H9 (cell line): ENCODE data around the gene SLC19A1. TPM values are rescaled to one million over a fixed set of nuclear protein-coding genes. Genes with fewer than 3 reads are reported as not detected.

ENCODE experiments used
- DNase-seq: peaks from one replicate; pipeline ENCODE4 v3.0.0-alpha.2; 2017
- H2AFZ ChIP-seq: one replicate; pipeline ENCODE4 v1.6.1; 2013; ENCODE audit warnings: mild to moderate bottlenecking, low read length, control low read depth, moderate library complexity
- H2AK5ac ChIP-seq: 2 replicates; pipeline ENCODE4 v1.6.1; 2013; ENCODE audit warnings: low read length, control low read depth, mixed read lengths; ENCODE audit not compliant: insufficient read length
- H2BK120ac ChIP-seq: one replicate; pipeline ENCODE4 v1.6.1; 2013; ENCODE audit warnings: low read depth, mild to moderate bottlenecking, low read length, control low read depth, inconsistent platforms; ENCODE audit not compliant: poor library complexity, severe bottlenecking
- H2BK12ac ChIP-seq: 2 replicates; pipeline ENCODE4 v1.6.1; 2013; ENCODE audit warnings: low read length, control low read depth, mixed read lengths, low read depth; ENCODE audit not compliant: insufficient read length
- H2BK15ac ChIP-seq: 2 replicates; pipeline ENCODE4 v1.6.1; 2013; ENCODE audit warnings: low read depth, low read length, control low read depth
- H2BK20ac ChIP-seq: one replicate; pipeline ENCODE4 v1.6.1; 2013; ENCODE audit warnings: low read depth, mild to moderate bottlenecking, low read length, control low read depth, inconsistent platforms; ENCODE audit not compliant: poor library complexity, severe bottlenecking
- H2BK5ac ChIP-seq: 2 replicates; pipeline ENCODE4 v1.6.1; 2013; ENCODE audit warnings: low read length, control low read depth, mixed read lengths; ENCODE audit not compliant: insufficient read length
- H3K14ac ChIP-seq: 2 replicates; pipeline ENCODE4 v1.6.1; 2013; ENCODE audit warnings: low read length, control low read depth; ENCODE audit not compliant: insufficient read depth
- H3K18ac ChIP-seq: 2 replicates; pipeline ENCODE4 v1.6.1; 2013; ENCODE audit warnings: low read depth, mild to moderate bottlenecking, mixed read lengths, low read length, control low read depth; ENCODE audit not compliant: insufficient read length
- H3K23ac ChIP-seq: 2 replicates; pipeline ENCODE4 v1.6.1; 2013; ENCODE audit warnings: low read length, control low read depth, mixed read lengths, low read depth; ENCODE audit not compliant: insufficient read length
- H3K23me2 ChIP-seq: 2 replicates; pipeline ENCODE4 v1.6.1; 2013; ENCODE audit warnings: low read depth, mild to moderate bottlenecking, mixed read lengths, low read length, control low read depth; ENCODE audit not compliant: insufficient read length, poor library complexity, severe bottlenecking
- H3K27ac ChIP-seq: 2 replicates; pipeline ENCODE4 v1.5.1; 2013; ENCODE audit warnings: low read length, control low read depth, mixed read lengths, low read depth; ENCODE audit not compliant: insufficient read length
- H3K27me3 ChIP-seq: 2 replicates; pipeline ENCODE4 v1.6.1; 2013; ENCODE audit warnings: low read length, control low read depth, inconsistent platforms; ENCODE audit not compliant: insufficient read depth
- H3K4ac ChIP-seq: 2 replicates; pipeline ENCODE4 v1.6.1; 2013; ENCODE audit warnings: low read depth, mild to moderate bottlenecking, control low read depth, inconsistent platforms, low read length, moderate library complexity
- H3K4me1 ChIP-seq: 2 replicates; pipeline ENCODE4 v1.6.1; 2013; ENCODE audit warnings: low read length, control low read depth, inconsistent platforms; ENCODE audit not compliant: insufficient read depth
- H3K4me2 ChIP-seq: 2 replicates; pipeline ENCODE4 v1.6.1; 2013; ENCODE audit warnings: low read length, control low read depth, mixed read lengths; ENCODE audit not compliant: insufficient read length, insufficient read depth
- H3K56ac ChIP-seq: 2 replicates; pipeline ENCODE4 v1.6.1; 2013; ENCODE audit warnings: low read depth, mild to moderate bottlenecking, mixed read lengths, low read length, control low read depth; ENCODE audit not compliant: insufficient read length
- H3K79me1 ChIP-seq: 2 replicates; pipeline ENCODE4 v1.6.1; 2013; ENCODE audit warnings: low read depth, mild to moderate bottlenecking, moderate library complexity, low read length, control low read depth, inconsistent platforms; ENCODE audit not compliant: insufficient read depth, poor library complexity, severe bottlenecking
- H3K79me2 ChIP-seq: 2 replicates; pipeline ENCODE4 v1.6.1; 2013; ENCODE audit warnings: low read length, control low read depth, inconsistent platforms; ENCODE audit not compliant: insufficient read depth
- H3K9ac ChIP-seq: 2 replicates; pipeline ENCODE4 v1.6.1; 2013; ENCODE audit warnings: low read length, control low read depth, mixed read lengths; ENCODE audit not compliant: insufficient read length; ENCODE audit errors: extremely low read depth
- H3K9me3 ChIP-seq: one replicate; pipeline ENCODE4 v1.6.1; 2013; ENCODE audit warnings: low read depth, low read length, inconsistent platforms; ENCODE audit not compliant: control insufficient read depth
- H3T11ph ChIP-seq: one replicate; pipeline ENCODE4 v1.6.1; 2013; ENCODE audit warnings: mild to moderate bottlenecking, low read length, control low read depth, inconsistent platforms
- H4K20me1 ChIP-seq: one replicate; pipeline ENCODE4 v1.6.1; 2013; ENCODE audit not compliant: control insufficient read depth, insufficient read length, insufficient read depth
- H4K5ac ChIP-seq: 2 replicates; pipeline ENCODE4 v1.6.1; 2013; ENCODE audit warnings: low read depth, mild to moderate bottlenecking, mixed read lengths, low read length, control low read depth; ENCODE audit not compliant: insufficient read length
- H4K8ac ChIP-seq: replicated peaks from 2 replicates; pipeline ENCODE4 v1.6.1; 2013; ENCODE audit warnings: low read length, control low read depth, mixed read lengths, low read depth; ENCODE audit not compliant: insufficient read length
- H4K91ac ChIP-seq: 2 replicates; pipeline ENCODE4 v1.6.1; 2013; ENCODE audit warnings: low read depth, mild to moderate bottlenecking, moderate library complexity, mixed read lengths, low read length, control low read depth; ENCODE audit not compliant: insufficient read length
- H3K27ac Mint-ChIP-seq, 3 experiments: 2 replicates in 2 of 3; 3 replicates in 1 of 3; pipeline ENCODE4 v1.8.0; 2020 to 2021; ENCODE audit warnings: mixed read lengths in 3 of 3, mild to moderate bottlenecking in 1 of 3, moderate library complexity in 1 of 3
- H3K27me3 Mint-ChIP-seq: 2 replicates; pipeline ENCODE4 v1.8.0; 2021; ENCODE audit warnings: low read depth, mild to moderate bottlenecking, moderate library complexity, mixed read lengths
- H3K36me3 Mint-ChIP-seq, 3 experiments: 2 replicates in 2 of 3; 3 replicates in 1 of 3; pipeline ENCODE4 v1.8.0; 2020 to 2021; ENCODE audit warnings: low read depth in 3 of 3, mixed read lengths in 3 of 3; ENCODE audit not compliant: insufficient read depth in 1 of 3
- H3K4me1 Mint-ChIP-seq, 2 experiments: 2 replicates each; pipeline ENCODE4 v1.8.0; 2020; ENCODE audit warnings: mixed read lengths in 2 of 2
- H3K4me3 Mint-ChIP-seq, 2 experiments: 2 replicates in 1 of 2; 3 replicates in 1 of 2; pipeline ENCODE4 v1.8.0; 2020 to 2021; ENCODE audit warnings: mild to moderate bottlenecking in 2 of 2, mixed read lengths in 2 of 2, moderate library complexity in 1 of 2
- H3K9me3 Mint-ChIP-seq, 2 experiments: 2 replicates in 1 of 2; 3 replicates in 1 of 2; pipeline ENCODE4 v1.8.0; 2020; ENCODE audit warnings: mild to moderate bottlenecking in 2 of 2, mixed read lengths in 2 of 2, moderate library complexity in 1 of 2
- WGBS: extraction: QIAGEN DNeasy Blood & Tissue Kit; methylation state at CpG from one replicate; pipeline ENCODE4 v1.1.7; 2013; ENCODE audit warnings: missing lambda C conversion rate, low lambda C conversion rate, mixed read lengths; ENCODE audit not compliant: insufficient read length; ENCODE audit errors: extremely low coverage; 5-methylcytosine and 5-hydroxymethylcytosine counted together
- total RNA-seq: library from RNA; stranded (reverse); gene quantifications from 2 replicates; pipeline ENCODE4 v1.2.1, GENCODE V29; 2021
- TF ChIP-seq, protein P1 (sequence below): fragments of 200-600 bp; sonication (generic); conservative IDR thresholded peaks from 3 replicates; pipeline ENCODE4 v1.8.0; 2021; ENCODE audit warnings: antibody characterized with exemption, mild to moderate bottlenecking

SLC19A1 gene
- total RNA-seq, 1 experiment from 2014 or later: 32.4 TPM

DNA sequence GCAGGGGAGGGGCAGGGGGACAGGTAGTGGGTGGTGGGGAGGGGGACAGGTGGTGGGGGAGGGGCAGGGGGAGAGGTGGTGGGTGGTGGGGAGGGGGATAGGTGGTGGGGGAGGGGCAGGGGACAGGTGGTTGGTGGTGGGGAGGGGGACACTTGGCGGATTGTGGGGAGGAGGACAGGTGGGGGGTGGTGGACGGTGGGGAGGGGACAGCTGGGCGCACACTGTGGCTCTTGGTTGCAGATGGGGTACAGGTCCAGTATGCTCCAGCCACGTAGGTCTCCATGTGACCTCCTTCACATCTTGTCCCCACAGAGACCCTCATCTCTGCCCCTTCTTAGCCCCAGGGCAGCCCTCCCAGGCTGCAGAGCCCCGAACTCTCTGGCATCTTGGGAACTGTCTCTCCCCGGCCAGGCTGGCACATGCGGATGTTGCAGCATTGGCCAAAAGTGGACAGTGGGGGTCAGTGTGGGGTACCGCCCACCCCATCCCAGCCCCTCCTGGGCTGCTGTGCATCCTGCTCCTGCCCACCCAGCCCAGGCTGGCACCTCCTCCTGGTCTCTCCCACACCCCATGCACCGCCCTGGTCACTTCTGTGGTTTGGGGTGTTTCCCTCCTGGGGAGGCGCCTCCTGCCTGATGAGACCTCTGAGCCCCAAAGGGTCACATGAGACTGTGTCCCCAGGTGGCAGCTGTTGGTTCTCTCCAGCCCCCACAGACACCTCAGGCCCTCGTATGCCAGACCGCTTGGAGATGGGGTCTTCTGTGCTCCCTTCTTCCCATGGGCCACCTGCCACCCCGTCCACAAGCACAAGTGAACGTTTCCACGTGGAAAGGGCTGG lies 7.6 kb upstream of the SLC19A1 start:
- no peaks in the 10 kb centered on the region for H3K23me2 ChIP-seq
- H3K36me3 Mint-ChIP-seq: peaks cover 0 to 7% (median 1%) of the 10 kb centered on the region in 3 experiments; a peak in 2 of 7 replicates
- no peaks in the 10 kb centered on the region for H3K9me3 ChIP-seq
- peaks cover 2% of the 10 kb centered on the region; the same call in 1 of the 2 replicates for H3K4me1 ChIP-seq
- no peak overlapping the region for H2BK5ac ChIP-seq
- H3K27me3 Mint-ChIP-seq: peaks cover 31% of the 10 kb centered on the region
- no peak overlapping the region for H3K9ac ChIP-seq
- H3K14ac ChIP-seq: no peak overlapping the region
- H3K56ac ChIP-seq: no peak overlapping the region
- peaks cover 3 to 6% of the 10 kb centered on the region in 2 experiments; a peak in 3 of 5 replicates for H3K9me3 Mint-ChIP-seq
- H3K23ac ChIP-seq: no peak overlapping the region
- H4K20me1 ChIP-seq: no peaks in the 10 kb centered on the region
- no peak overlapping the region for H4K91ac ChIP-seq
- H3K4me3 Mint-ChIP-seq: no peak overlapping the region
- H3K4me1 Mint-ChIP-seq: peaks cover 23 to 30% of the 10 kb centered on the region in 2 experiments
- no peak overlapping the region for H3K27ac ChIP-seq
- H2AFZ ChIP-seq: no peak overlapping the region
- no peak overlapping the region for H3T11ph ChIP-seq
- peak; percentile 28 for DNase-seq
- H2BK120ac ChIP-seq: no peak overlapping the region
- no peak overlapping the region for H3K4me2 ChIP-seq
- H3K79me2 ChIP-seq: no peaks in the 10 kb centered on the region
- no peaks in the 10 kb centered on the region for H3K79me1 ChIP-seq
- H2BK20ac ChIP-seq: no peak overlapping the region
- H3K27me3 ChIP-seq: no peaks in the 10 kb centered on the region
- no peak overlapping the region for H3K27ac Mint-ChIP-seq
- H4K8ac ChIP-seq: no peak overlapping the region
- WGBS: no CpG with 5 or more reads among the region's 15 CpGs
- H2BK12ac ChIP-seq: no peak overlapping the region
- H2BK15ac ChIP-seq: no peak overlapping the region
- H3K4ac ChIP-seq: no peak overlapping the region
- TF ChIP-seq, protein P1, sequence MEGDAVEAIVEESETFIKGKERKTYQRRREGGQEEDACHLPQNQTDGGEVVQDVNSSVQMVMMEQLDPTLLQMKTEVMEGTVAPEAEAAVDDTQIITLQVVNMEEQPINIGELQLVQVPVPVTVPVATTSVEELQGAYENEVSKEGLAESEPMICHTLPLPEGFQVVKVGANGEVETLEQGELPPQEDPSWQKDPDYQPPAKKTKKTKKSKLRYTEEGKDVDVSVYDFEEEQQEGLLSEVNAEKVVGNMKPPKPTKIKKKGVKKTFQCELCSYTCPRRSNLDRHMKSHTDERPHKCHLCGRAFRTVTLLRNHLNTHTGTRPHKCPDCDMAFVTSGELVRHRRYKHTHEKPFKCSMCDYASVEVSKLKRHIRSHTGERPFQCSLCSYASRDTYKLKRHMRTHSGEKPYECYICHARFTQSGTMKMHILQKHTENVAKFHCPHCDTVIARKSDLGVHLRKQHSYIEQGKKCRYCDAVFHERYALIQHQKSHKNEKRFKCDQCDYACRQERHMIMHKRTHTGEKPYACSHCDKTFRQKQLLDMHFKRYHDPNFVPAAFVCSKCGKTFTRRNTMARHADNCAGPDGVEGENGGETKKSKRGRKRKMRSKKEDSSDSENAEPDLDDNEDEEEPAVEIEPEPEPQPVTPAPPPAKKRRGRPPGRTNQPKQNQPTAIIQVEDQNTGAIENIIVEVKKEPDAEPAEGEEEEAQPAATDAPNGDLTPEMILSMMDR: 0 out of 3 replicates have a peak, but pooled peaks have one; percentile 17
- H2AK5ac ChIP-seq: no peak overlapping the region
- no peak overlapping the region for H4K5ac ChIP-seq
- no peak overlapping the region for H3K18ac ChIP-seq
